ENCODE results near the gene KRT10. TPM values are rescaled to one million over a fixed set of nuclear protein-coding genes. Genes with fewer than 3 reads are reported as not detected.
"Not testable (repeated sequence)": the region's sequence is repeated elsewhere in the genome, so short reads cannot be mapped to it uniquely, and the experiment has no call there.

KRT10 gene
- total RNA-seq, 1 experiment from 2014 or later = 75.2 TPM

GRCh38 chr17:40815381-40815780, 7.0 kb downstream of the KRT10 start:
- no peak for DNase-seq (ENCODE audit: low read depth)
- in situ Hi-C loops (cut with HindIII; ENCODE audit: low pct_unique_long_range_greater_than_20kb, low sequenced_read_pairs) = no loop called here

- DNase-seq (ENCODE audit: low read depth); in situ Hi-C loops (cut with HindIII; ENCODE audit: low pct_unique_long_range_greater_than_20kb, low sequenced_read_pairs): not testable (repeated sequence)
These were observed 7.8 kb downstream of the KRT10 start for GRCh38 chr17:40814657-40815056.

GRCh38 chr17:40813804-40814203, 8.6 kb downstream of the KRT10 start:
- no peak for DNase-seq (ENCODE audit: low read depth)
- in situ Hi-C loops (cut with HindIII; ENCODE audit: low pct_unique_long_range_greater_than_20kb, low sequenced_read_pairs) = no loop called here

- in situ Hi-C loops (cut with HindIII; ENCODE audit: low pct_unique_long_range_greater_than_20kb, low sequenced_read_pairs) = no loop called here
- no peak for DNase-seq (ENCODE audit: low read depth)
These were observed 9.8 kb downstream of the KRT10 start for GRCh38 chr17:40812639-40813038.

- DNase-seq (ENCODE audit: low read depth) = peak; percentile 88
- in situ Hi-C loops (cut with HindIII; ENCODE audit: low pct_unique_long_range_greater_than_20kb, low sequenced_read_pairs) = no loop called here
These were observed 11.9 kb downstream of the KRT10 start for GRCh38 chr17:40810494-40810893.

GRCh38 chr17:40809721-40810421, 12.5 kb downstream of the KRT10 start:
- in situ Hi-C loops (cut with HindIII; ENCODE audit: low pct_unique_long_range_greater_than_20kb, low sequenced_read_pairs) = no loop called here
- no peak for DNase-seq (ENCODE audit: low read depth)

GRCh38 chr17:40806131-40806530, 16.3 kb downstream of the KRT10 start:
- DNase-seq (ENCODE audit: low read depth) = no peak
- in situ Hi-C loops (cut with HindIII; ENCODE audit: low pct_unique_long_range_greater_than_20kb, low sequenced_read_pairs) = no loop called here

- peak; percentile 76 for DNase-seq (ENCODE audit: low read depth)
- in situ Hi-C loops (cut with HindIII; ENCODE audit: low pct_unique_long_range_greater_than_20kb, low sequenced_read_pairs) = no loop called here
These were observed 18.8 kb downstream of the KRT10 start for GRCh38 chr17:40803617-40804082.

- in situ Hi-C loops (cut with HindIII; ENCODE audit: low pct_unique_long_range_greater_than_20kb, low sequenced_read_pairs) = no loop called here
- no peak for DNase-seq (ENCODE audit: low read depth)
These were observed 21.3 kb downstream of the KRT10 start for GRCh38 chr17:40801157-40801556.

GRCh38 chr17:40800381-40800780, 22.0 kb downstream of the KRT10 start:
- in situ Hi-C loops (cut with HindIII; ENCODE audit: low pct_unique_long_range_greater_than_20kb, low sequenced_read_pairs) = no loop called here
- no peak for DNase-seq (ENCODE audit: low read depth)

- in situ Hi-C loops (cut with HindIII; ENCODE audit: low pct_unique_long_range_greater_than_20kb, low sequenced_read_pairs) = no loop called here
- DNase-seq (ENCODE audit: low read depth) = no peak
These were observed 22.6 kb downstream of the KRT10 start, which contains the start of gene KRT28 for GRCh38 chr17:40799859-40800258. Gene KRT28, minus strand, starts transcription at chr17:40799959. Its CDS starts 66 bp downstream, at chr17:40799893.

- in situ Hi-C loops (cut with HindIII; ENCODE audit: low pct_unique_long_range_greater_than_20kb, low sequenced_read_pairs) = no loop called here
- no peak for DNase-seq (ENCODE audit: low read depth)
These were observed 25.6 kb downstream of the KRT10 start for GRCh38 chr17:40796846-40797245.

GRCh38 chr17:40795019-40795667, 27.3 kb downstream of the KRT10 start:
- in situ Hi-C loops (cut with HindIII; ENCODE audit: low pct_unique_long_range_greater_than_20kb, low sequenced_read_pairs) = no loop called here
- DNase-seq (ENCODE audit: low read depth) = no peak

GRCh38 chr17:40794466-40794865, 27.9 kb downstream of the KRT10 start:
- DNase-seq (ENCODE audit: low read depth) = no peak
- in situ Hi-C loops (cut with HindIII; ENCODE audit: low pct_unique_long_range_greater_than_20kb, low sequenced_read_pairs) = no loop called here

GRCh38 chr17:40793832-40794231, 28.6 kb downstream of the KRT10 start:
- in situ Hi-C loops (cut with HindIII; ENCODE audit: low pct_unique_long_range_greater_than_20kb, low sequenced_read_pairs) = no loop called here

GRCh38 chr17:40791787-40792436, 30.5 kb downstream of the KRT10 start:
- in situ Hi-C loops (cut with HindIII; ENCODE audit: low pct_unique_long_range_greater_than_20kb, low sequenced_read_pairs) = no loop called here
- DNase-seq (ENCODE audit: low read depth) = no peak

More at GRCh38 chr17:40793832-40794231, 28.6 kb downstream of the KRT10 start:
- no peak for DNase-seq (ENCODE audit: low read depth)

- in situ Hi-C loops (cut with HindIII; ENCODE audit: low pct_unique_long_range_greater_than_20kb, low sequenced_read_pairs) = no loop called here
- DNase-seq (ENCODE audit: low read depth) = no peak
These were observed 31.3 kb downstream of the KRT10 start for GRCh38 chr17:40791111-40791510.

- in situ Hi-C loops (cut with HindIII; ENCODE audit: low pct_unique_long_range_greater_than_20kb, low sequenced_read_pairs) = no loop called here
These were observed 40.0 kb downstream of the KRT10 start, which contains the start of gene KRT27 for GRCh38 chr17:40782450-40782849. Gene KRT27, minus strand, starts transcription at chr17:40782550. Its CDS starts 57 bp downstream, at chr17:40782493.

More at GRCh38 chr17:40782450-40782849, 40.0 kb downstream of the KRT10 start, which contains the start of gene KRT27:
- no peak for DNase-seq (ENCODE audit: low read depth)
